MG63 (cell line): ENCODE measurements around the gene SMAD5. TPM values are rescaled to one million over a fixed set of nuclear protein-coding genes. Genes with fewer than 3 reads are reported as not detected.

Source experiments
- DNase-seq: peaks from one replicate; pipeline ENCODE4 v3.0.0-alpha.2; 2020
- H3K27me3 ChIP-seq: fragments of 250-450 bp; sonication (Bioruptor Pico); 2 replicates; pipeline ENCODE4 v1.5.1; 2020; ENCODE audit warnings: mild to moderate bottlenecking, moderate library complexity
- H3K36me3 ChIP-seq: fragments of 250-450 bp; sonication (Bioruptor Pico); 2 replicates; pipeline ENCODE4 v1.5.1; 2020; ENCODE audit warnings: mild to moderate bottlenecking, moderate library complexity
- H3K4me3 ChIP-seq: fragments of 250-450 bp; sonication (Bioruptor Pico); 2 replicates; pipeline ENCODE4 v1.5.1; 2020; ENCODE audit warnings: mild to moderate bottlenecking, moderate library complexity
- H3K9me3 ChIP-seq: fragments of 250-450 bp; sonication (Bioruptor Pico); 2 replicates; pipeline ENCODE4 v1.5.1; 2020; ENCODE audit warnings: mild to moderate bottlenecking, moderate library complexity
- total RNA-seq: library from RNA; depleted of rRNA; stranded (reverse); fragments of >200 nt; shearing (Covaris generic); gene quantifications from 2 replicates; pipeline ENCODE4 v1.2.3, GENCODE V29; 2014; ENCODE audit warnings: low replicate concordance

SMAD5 gene
- total RNA-seq, 1 experiment from 2014 or later, result 46.4 TPM

DNA sequence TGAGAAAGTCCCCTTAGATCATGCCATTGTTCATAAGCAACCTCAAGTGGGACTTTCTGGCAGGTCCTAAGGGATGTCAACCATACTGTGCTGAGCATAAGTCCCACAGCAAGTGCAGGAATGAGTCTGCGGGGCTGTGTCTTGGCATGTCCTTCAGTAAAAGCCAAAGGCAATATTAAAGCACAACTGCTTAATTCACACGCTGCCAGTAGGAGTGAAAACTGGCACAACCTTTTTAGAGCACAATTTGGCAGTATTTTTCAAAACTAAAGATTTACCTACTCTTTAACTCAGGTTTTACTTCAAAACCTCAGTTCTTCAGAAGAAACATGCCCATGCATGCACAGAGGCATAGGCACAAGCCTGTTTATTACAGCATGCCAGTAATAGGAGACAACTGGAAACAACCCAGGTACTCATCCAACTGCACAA is 24.4 kb upstream of the SMAD5 start:
- Histone ChIP-seq H3K36me3 (no peaks in the 10 kb centered on the region), H3K27me3 (0 out of 2 replicates have a peak, but pooled peaks cover 3% of the 10 kb centered on the region), H3K4me3 (no peak overlapping the region), H3K9me3 (no peaks in the 10 kb centered on the region)
- DNase-seq, result no peak

DNA sequence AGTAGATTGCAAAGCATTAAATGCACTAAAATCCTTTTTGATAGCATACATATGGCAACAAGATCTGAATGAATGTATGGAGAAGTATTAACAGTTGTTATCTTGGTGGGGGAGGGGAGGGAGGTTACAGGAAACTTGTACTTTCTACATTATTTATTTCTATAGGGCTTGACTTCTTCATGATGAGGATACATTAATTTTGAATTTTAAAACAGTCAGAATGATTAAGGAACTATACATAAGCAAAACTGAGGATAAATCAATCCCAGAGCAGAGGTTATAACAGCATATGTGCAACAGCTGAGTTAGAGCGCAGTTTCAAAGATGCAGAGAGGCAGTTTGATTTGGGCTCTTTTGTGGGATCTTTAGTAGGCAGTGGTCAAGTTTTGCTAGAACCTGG is 23.9 kb upstream of the SMAD5 start:
- Histone ChIP-seq H3K27me3 (0 out of 2 replicates have a peak, but pooled peaks cover 3% of the 10 kb centered on the region), H3K9me3 (no peaks in the 10 kb centered on the region), H3K36me3 (no peaks in the 10 kb centered on the region), H3K4me3 (no peak overlapping the region)
- DNase-seq, result no peak

DNA sequence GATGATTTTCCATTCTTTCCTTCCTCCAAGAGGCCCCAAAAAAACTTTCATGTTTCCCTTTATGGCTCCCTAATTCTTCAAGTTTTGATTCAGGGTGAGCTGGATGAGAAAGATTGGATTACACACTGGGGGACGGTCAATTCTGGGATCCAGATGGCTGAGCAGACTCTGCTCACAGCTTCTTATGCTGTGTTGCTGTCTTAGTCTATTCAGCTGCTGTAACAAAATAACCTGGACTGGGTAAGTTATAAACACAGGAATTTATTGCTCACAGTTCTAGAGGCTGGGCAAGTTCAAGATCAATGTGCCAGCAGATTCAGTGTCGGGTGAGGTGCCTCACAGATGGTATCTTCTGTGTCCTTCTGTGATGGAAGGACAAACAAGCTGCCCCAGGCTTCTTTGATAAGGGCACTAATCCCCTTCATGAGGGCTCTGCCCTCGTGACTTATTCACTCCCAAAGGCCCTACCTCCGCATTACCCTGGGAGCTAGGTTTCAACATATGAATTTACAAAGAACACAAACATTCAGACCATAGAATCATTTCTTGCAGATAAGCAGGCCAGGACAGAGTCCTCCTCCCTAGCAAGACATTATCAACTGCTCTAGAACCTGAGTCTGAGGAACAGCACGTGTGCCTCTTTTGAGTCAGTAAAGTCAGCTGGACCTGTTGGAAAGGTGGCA is 23.1 kb upstream of the SMAD5 start:
- no peaks in the 10 kb centered on the region for H3K36me3 ChIP-seq
- no peak overlapping the region for H3K4me3 ChIP-seq
- no peak for DNase-seq
- H3K27me3 ChIP-seq, result 0 out of 2 replicates have a peak, but pooled peaks cover 3% of the 10 kb centered on the region
- H3K9me3 ChIP-seq, result no peaks in the 10 kb centered on the region

DNA sequence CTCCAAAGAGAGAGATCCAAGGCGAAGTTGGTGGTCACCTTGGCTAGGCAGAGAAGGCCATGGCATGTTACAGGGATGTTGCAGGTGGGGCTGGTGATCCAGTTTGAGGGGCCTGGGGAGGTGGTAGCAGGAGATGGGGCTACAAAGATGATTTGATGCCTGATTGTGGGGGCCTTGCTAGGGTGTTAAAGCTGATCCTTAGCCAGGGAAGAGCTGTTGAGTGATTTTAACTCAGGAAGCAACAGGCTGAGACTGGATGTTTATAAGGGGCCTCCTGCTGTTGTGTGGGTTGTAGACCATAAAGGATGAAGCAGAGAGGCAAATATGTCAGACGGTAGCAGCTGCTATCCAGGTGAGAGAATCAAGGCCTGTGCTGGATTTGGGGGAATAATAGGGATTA is 19.0 kb upstream of the SMAD5 start:
- H3K9me3 ChIP-seq, result no peaks in the 10 kb centered on the region
- H3K36me3 ChIP-seq, result no peaks in the 10 kb centered on the region
- no peak for DNase-seq
- no peaks in the 10 kb centered on the region; the same call in 1 of the 2 replicates for H3K27me3 ChIP-seq
- no peak overlapping the region for H3K4me3 ChIP-seq

DNA sequence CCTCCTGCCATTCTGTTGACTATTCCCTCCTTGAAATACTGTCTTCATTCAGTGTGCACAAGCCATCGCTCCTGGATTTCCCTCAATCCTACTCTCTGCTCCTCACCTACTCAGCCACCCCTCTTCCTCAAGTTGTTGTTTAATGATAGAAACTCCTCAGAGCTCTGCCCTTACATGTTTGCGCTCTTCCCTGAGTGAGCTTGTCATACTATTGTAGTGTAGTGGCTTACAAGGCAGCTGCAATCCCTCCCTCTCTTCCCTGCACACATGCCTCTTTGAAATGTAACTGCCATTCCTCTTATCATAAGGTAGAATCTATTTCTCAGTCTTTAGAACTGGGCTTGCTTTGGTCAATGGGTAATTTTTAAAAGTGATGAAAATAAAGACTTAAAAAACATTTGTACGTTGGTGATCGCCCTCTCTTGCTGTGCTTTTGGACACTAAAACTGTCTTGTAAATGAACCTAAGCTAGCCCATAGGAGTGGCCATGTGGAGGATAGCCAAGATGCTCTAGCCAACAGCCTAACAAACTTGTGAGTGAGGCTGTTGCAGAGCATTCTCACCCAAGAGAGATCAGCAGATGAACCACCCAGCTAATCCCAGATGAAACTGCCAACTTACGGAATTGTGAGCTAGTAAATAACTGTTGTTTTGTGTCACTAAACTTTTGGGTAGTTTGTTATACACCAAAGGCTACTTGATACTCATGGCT is 18.1 kb upstream of the SMAD5 start:
- no peaks in the 10 kb centered on the region; the same call in 1 of the 2 replicates for H3K27me3 ChIP-seq
- DNase-seq, result no peak
- H3K36me3 ChIP-seq, result no peaks in the 10 kb centered on the region
- H3K9me3 ChIP-seq, result no peaks in the 10 kb centered on the region
- no peak overlapping the region for H3K4me3 ChIP-seq

DNA sequence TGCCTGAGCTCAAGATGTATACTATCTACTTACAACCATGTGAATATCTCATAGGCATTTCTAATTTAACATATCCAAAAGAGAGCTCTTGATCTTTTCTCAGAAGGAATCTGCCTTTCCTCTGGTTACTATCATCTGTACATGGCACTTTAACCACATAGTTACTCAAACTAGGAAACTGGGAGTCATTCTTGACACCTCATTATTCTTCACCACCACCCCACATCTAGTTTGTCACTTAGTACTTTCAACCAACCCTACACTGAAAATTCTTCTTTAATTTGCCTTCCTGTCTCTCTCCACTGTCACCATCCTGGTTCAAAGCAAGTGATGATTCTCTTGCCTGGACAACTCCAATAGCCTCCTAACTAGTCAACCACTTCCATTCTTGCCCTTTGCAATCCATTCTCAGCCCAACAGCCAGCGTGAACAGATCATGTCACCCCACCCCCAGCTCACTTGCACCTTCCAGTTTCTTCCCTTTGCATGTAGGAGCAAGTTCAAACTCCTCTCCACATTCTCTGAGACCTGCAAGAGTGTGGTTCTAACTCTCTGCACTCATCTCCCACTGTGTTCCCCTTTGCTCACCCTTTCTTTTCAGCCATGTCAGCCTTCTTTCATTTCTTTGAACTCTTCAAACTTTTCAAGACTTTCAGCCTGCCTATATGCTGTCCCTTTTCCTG is 17.3 kb upstream of the SMAD5 start:
- no peaks in the 10 kb centered on the region; the same call in 1 of the 2 replicates for H3K27me3 ChIP-seq

DNA sequence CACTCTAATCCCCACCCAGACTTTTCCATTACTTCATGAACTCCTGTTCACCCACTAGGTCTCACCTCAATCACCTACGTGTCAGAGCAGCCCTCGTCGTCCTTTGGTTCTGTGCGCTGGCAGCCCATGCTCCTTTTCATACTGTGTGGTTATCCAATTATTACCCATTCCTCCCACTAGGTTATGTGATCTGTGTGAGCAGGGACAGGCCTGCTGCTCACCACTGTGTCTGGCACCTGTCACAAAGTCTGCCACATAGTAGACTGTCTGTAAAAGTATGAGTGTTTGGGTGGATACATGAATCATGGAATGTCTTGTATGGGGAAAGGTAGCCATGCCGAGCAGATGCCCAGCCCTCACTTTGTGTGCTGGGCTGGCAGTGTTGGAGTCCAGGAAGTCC is 12.1 kb upstream of the SMAD5 start:
- DNase-seq, result no peak
- no peaks in the 10 kb centered on the region for H3K9me3 ChIP-seq
- no peaks in the 10 kb centered on the region; the same call in 1 of the 2 replicates for H3K27me3 ChIP-seq
- no peaks in the 10 kb centered on the region for H3K36me3 ChIP-seq
- no peak overlapping the region for H3K4me3 ChIP-seq

More for the DNA sequence above, 17.3 kb upstream of the SMAD5 start:
- no peaks in the 10 kb centered on the region for H3K9me3 ChIP-seq
- H3K36me3 ChIP-seq, result no peaks in the 10 kb centered on the region
- no peak for DNase-seq
- no peak overlapping the region for H3K4me3 ChIP-seq

DNA sequence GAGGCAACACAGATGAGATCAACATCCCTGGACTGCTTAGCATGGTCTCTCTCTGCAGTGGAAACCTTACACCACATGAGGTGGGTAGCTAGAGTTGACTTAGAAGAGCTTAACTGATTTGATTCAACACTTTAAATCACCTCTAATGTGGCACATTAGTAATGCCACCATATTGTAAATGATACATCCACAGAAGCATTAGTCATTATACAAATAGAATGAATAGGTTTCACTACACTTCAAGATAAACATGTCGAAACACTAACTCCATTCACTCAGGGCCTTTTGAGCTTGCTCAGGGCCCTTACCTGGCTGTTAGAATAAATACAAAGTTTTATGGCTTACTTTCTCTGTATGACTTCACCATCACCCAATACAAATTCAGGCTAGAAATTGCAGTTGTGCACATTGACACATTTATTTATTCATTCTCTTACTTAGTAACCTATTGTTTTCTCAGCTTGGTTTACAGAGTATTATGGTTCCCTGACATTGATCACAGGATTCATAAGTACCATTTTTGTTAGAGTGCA is 9.3 kb upstream of the SMAD5 start:
- no peaks in the 10 kb centered on the region for H3K36me3 ChIP-seq
- H3K9me3 ChIP-seq, result no peaks in the 10 kb centered on the region
- peaks cover 4% of the 10 kb centered on the region; the same call in 1 of the 2 replicates for H3K27me3 ChIP-seq
- DNase-seq, result no peak
- no peak overlapping the region for H3K4me3 ChIP-seq

DNA sequence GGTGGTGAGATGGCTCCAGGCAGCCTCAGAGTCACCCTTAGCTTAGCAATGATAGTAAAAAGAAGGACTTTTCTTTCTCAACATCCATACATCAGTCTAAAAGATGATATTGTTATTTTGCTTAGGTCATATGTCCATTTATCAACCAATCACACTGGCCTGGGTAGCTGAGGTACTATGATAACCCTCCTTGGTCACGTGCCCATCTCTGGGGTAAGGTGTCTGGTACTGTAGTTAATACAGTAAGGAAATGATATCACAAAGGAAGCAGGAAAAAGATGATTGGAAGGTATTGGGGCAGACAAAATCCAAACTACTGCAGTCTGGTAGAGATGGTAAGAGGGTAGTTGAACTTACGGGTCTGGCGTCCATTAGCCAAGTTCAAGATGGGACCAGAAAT is 5.1 kb upstream of the SMAD5 start:
- Histone ChIP-seq H3K27me3 (peaks cover 4% of the 10 kb centered on the region; the same call in 1 of the 2 replicates), H3K9me3 (no peaks in the 10 kb centered on the region), H3K4me3 (no peak overlapping the region), H3K36me3 (no peaks in the 10 kb centered on the region)
- no peak for DNase-seq

DNA sequence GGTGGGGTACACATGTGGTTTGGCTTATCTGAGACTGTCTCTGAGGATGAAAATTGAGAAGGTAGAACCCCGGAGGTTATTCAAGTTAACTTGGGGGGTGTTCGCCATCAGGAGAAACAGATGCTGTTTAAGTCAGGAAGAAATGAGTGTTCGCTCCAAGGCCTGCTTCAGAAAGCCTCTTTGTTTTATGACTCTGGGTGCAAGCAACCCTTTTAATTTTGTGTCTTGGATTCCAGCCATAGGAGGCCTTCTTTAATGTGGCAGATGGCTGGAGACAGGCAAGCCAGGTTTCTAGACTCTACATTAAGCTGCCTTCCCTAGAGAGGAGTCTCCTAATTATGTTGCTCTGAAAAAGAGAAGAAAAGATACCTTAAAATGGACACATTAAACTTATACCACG is 4.2 kb upstream of the SMAD5 start:
- Histone ChIP-seq H3K27me3 (peaks cover 4% of the 10 kb centered on the region; the same call in 1 of the 2 replicates), H3K4me3 (no peak overlapping the region), H3K9me3 (no peaks in the 10 kb centered on the region), H3K36me3 (no peaks in the 10 kb centered on the region; the same call in 1 of the 2 replicates)
- DNase-seq, result no peak

DNA sequence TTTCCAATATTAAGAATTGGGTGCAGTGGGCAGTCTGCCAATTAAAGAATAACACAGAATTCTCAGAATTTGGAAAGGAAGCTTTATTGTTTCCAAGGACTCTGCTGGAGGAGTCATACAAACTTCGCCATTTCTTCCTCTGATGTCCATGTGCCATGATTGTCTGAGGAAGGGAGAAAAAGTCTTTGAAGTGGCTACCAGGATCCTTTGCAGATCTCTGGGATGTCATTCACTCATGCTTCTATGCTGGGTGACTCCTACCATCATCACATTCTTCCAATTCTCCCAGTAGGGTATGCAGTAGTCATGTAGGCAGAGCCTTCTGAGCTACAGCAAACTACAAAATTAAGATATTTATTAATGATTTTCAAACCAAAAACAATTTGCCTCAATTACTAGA is 3.2 kb upstream of the SMAD5 start:
- Histone ChIP-seq H3K27me3 (peaks cover 4% of the 10 kb centered on the region; the same call in 1 of the 2 replicates), H3K4me3 (no peak overlapping the region), H3K9me3 (no peaks in the 10 kb centered on the region), H3K36me3 (no peaks in the 10 kb centered on the region; the same call in none of the 2 replicates)
- DNase-seq, result no peak

DNA sequence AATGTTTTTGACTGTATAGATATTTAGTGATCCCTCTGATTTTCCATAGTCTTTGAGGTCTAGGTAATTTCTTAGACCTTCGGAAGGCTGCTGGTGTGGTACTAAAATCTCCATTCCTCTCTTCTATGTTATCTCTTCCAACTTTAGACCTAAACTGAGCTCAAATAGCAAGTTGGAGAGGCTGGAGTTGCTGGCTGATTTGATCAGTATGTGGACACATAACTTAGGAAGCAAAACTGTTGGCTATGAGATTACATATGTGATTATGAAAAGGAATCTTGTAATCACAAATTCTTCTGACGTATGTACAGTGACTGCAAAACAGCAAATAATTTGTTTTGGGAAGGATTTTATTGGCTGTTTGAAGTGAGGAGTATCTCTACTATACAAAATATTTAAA is 2.1 kb upstream of the SMAD5 start:
- H3K36me3 ChIP-seq, result peaks cover 2% of the 10 kb centered on the region
- no peak overlapping the region for H3K4me3 ChIP-seq
- H3K27me3 ChIP-seq, result peaks cover 4% of the 10 kb centered on the region; the same call in 1 of the 2 replicates
- no peak for DNase-seq
- no peaks in the 10 kb centered on the region for H3K9me3 ChIP-seq

DNA sequence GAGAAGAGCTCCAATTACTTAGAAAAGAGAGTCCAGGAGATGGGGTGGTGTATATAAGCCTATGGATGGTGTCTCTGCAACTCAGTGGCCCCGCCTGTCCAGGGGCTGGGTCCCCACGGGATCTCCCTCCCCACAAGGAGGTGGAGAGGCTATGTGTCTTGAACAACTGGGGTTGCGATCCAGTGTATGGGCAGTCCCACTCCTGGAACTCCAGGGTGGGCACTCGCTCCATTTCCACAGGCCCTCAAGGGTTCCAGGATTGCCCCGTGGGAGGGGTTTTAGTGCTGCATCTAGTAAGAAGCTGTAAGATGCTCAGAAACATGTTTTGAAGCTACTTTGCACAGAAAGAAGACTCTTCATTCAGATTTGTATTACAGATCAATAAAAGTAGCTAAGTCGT is 558 bp upstream of the SMAD5 start:
- H3K36me3 ChIP-seq, result peaks cover 9% of the 10 kb centered on the region
- H3K4me3 ChIP-seq, result peak overlapping the region; percentile 91
- H3K27me3 ChIP-seq, result no peaks in the 10 kb centered on the region; the same call in 1 of the 2 replicates
- H3K9me3 ChIP-seq, result no peaks in the 10 kb centered on the region
- DNase-seq, result peak; percentile 30

DNA sequence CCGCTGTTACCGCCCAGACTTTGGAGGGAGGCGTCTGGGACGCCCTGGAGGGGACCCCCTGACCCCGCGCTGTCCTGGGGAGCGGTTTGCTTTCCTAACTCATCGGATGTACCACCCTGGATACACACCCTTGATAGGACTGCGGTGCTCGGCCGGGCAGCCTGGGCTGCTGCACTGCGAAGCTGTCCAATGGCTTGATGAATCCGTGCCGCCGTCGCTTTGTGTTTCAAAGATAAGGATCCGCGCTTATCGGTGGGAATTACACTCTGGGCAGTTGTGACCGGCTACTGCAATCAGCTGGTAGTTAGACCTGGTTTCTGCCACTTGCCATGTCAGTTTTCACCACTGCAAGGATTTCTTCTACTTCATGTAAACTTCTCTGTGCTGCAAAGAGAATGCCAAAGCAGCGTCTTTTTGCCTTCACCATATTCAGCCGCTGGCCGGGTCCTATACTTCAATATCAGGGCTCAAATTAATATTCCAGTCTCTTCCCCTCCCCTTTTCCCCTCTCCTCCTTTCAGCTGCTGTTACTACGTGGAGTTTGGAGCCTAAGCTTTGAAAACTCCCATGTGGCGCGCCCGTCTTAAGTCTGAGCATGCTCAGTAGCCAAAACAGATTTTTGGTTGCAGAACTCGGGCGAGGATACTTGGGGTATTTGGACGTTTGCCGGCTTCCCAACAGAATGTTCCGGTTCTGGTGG is 727 bp downstream of the SMAD5 start:
- Histone ChIP-seq H3K4me3 (peak overlapping the region; percentile 91), H3K9me3 (no peaks in the 10 kb centered on the region), H3K36me3 (peaks cover 9% of the 10 kb centered on the region), H3K27me3 (no peaks in the 10 kb centered on the region)
- DNase-seq, result peak; percentile 59

DNA sequence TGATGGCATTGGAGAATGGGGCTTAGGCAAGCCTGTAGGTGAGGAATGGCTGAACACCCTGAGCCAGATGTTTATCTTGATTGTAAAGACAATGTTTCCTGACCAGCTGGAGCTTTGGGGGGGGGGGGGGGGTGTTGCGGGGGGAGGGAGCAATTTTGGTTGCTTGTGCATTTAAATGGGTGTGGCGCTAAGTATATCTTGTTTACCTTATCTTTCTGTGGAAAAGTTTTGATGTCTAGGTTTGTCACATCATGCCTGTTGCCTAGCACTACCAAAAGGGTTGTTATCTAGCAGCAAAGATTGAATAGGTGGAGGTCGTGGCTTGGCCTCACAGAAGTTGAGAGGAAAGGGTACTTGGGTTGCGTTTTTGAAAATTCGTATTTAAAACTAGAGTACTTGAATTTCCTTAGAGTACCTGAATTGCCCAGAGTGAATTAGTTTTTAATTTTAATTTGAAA is 1.3 kb downstream of the SMAD5 start:
- H3K4me3 ChIP-seq, result peak overlapping the region; percentile 91
- no peak for DNase-seq
- peaks cover 13% of the 10 kb centered on the region for H3K36me3 ChIP-seq
- H3K27me3 ChIP-seq, result no peaks in the 10 kb centered on the region
- no peaks in the 10 kb centered on the region for H3K9me3 ChIP-seq

DNA sequence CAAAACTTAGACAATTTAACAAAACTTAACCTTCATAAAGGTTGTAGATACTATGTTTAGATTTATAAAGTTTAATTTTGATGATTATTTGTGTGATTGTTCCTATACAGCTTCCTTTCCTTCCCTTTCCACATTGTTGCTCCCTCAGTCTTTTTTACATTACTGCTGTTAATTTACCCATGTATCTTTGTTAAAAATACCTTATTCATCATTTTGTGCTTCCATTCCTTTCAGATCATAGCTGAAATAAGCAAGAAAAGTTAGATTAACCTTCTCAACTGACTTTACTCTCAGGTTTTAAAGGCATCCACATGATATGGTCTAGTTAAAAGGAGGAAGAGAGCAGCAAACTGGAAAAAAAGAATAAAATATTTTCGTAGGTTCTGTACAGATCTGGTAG is 2.0 kb downstream of the SMAD5 start:
- Histone ChIP-seq H3K27me3 (no peaks in the 10 kb centered on the region), H3K9me3 (no peaks in the 10 kb centered on the region), H3K4me3 (peak overlapping the region; percentile 91), H3K36me3 (peaks cover 16% of the 10 kb centered on the region)
- no peak for DNase-seq
